SK-N-SH treated with all-trans-retinoic acid at 6 μM for 48 hours (cell line): ENCODE results near the gene CDK10.
"Not testable (repeated sequence)": the region's sequence is repeated elsewhere in the genome, so short reads cannot be mapped to it uniquely, and the experiment has no call there.

ENCODE experiments used
- ATAC-seq: fragments of 200-7000 bp; cut with Tn5 transposase; 3 replicates; pipeline ENCODE4 v1.9.1; 2020; ENCODE audit warnings: mild to moderate bottlenecking, moderate library complexity
- ARNTL ChIP-seq: fragments of 450-650 bp; formaldehyde crosslinking; IDR thresholded peaks from 2 replicates; pipeline ENCODE4 v1.5.0; 2020; ENCODE audit warnings: low read depth, mild to moderate bottlenecking, moderate library complexity, borderline replicate concordance
- BACH2 ChIP-seq: fragments of 250-450 bp; sonication (Bioruptor Pico); IDR thresholded peaks from 2 replicates; pipeline ENCODE4 v1.9.0; 2021; ENCODE audit warnings: mild to moderate bottlenecking, borderline replicate concordance
- CSDC2 ChIP-seq: fragments of 250-450 bp; sonication (Bioruptor Pico); IDR thresholded peaks from 2 replicates; pipeline ENCODE4 v1.5.0; 2020; ENCODE audit warnings: mild to moderate bottlenecking, moderate library complexity
- CSRNP3 ChIP-seq: fragments of 250-450 bp; sonication (Bioruptor Pico); IDR thresholded peaks from 2 replicates; pipeline ENCODE4 v1.5.1; 2021; ENCODE audit warnings: mild to moderate bottlenecking, moderate library complexity
- ESRRG ChIP-seq: fragments of 250-450 bp; sonication (Bioruptor Pico); IDR thresholded peaks from 2 replicates; pipeline ENCODE4 v1.6.1; 2021; ENCODE audit warnings: mild to moderate bottlenecking
- GLIS3 ChIP-seq: fragments of 250-450 bp; sonication (Bioruptor Pico); IDR thresholded peaks from 2 replicates; pipeline ENCODE4 v1.5.0; 2020; ENCODE audit warnings: mild to moderate bottlenecking, moderate library complexity
- OSR1 ChIP-seq: fragments of 250-450 bp; sonication (Bioruptor Pico); IDR thresholded peaks from 2 replicates; pipeline ENCODE4 v1.8.0; 2022; ENCODE audit warnings: moderate library complexity, mild to moderate bottlenecking, inconsistent platforms
- PATZ1 ChIP-seq: fragments of 250-450 bp; sonication (Bioruptor Pico); IDR thresholded peaks from 2 replicates; pipeline ENCODE4 v1.8.0; 2020; ENCODE audit warnings: mild to moderate bottlenecking, moderate library complexity, borderline replicate concordance
- POU6F1 ChIP-seq: fragments of 250-450 bp; sonication (Bioruptor Pico); IDR thresholded peaks from 2 replicates; pipeline ENCODE4 v1.8.0; 2021; ENCODE audit warnings: low read depth, mild to moderate bottlenecking, moderate library complexity, borderline replicate concordance
- RARB ChIP-seq: fragments of 250-450 bp; sonication (Bioruptor Pico); IDR thresholded peaks from 2 replicates; pipeline ENCODE4 v1.8.0; 2021; ENCODE audit warnings: mild to moderate bottlenecking, moderate library complexity
- SNAI2 ChIP-seq: fragments of 250-450 bp; sonication (Bioruptor Pico); IDR thresholded peaks from 2 replicates; pipeline ENCODE4 v1.5.0; 2020; ENCODE audit warnings: mild to moderate bottlenecking, moderate library complexity
- TCF4 ChIP-seq: fragments of 250-450 bp; sonication (Bioruptor Pico); IDR thresholded peaks from 2 replicates; pipeline ENCODE4 v1.8.0; 2021; ENCODE audit warnings: mild to moderate bottlenecking, moderate library complexity, borderline replicate concordance
- TOX ChIP-seq: fragments of 250-450 bp; sonication (Bioruptor Pico); IDR thresholded peaks from 2 replicates; pipeline ENCODE4 v1.8.0; 2021; ENCODE audit warnings: mild to moderate bottlenecking, moderate library complexity, borderline replicate concordance
- ZFP30 ChIP-seq: fragments of 450-650 bp; formaldehyde crosslinking; IDR thresholded peaks from 2 replicates; pipeline ENCODE4 v1.5.0; 2022; ENCODE audit warnings: mild to moderate bottlenecking, moderate library complexity
- ZNF565 ChIP-seq: fragments of 450-650 bp; formaldehyde crosslinking; conservative IDR thresholded peaks from 2 replicates; pipeline ENCODE4 v1.5.0; 2020; ENCODE audit warnings: low read depth, mild to moderate bottlenecking, moderate library complexity
- ZNF70 ChIP-seq: fragments of 450-650 bp; formaldehyde crosslinking; IDR thresholded peaks from 2 replicates; pipeline ENCODE4 v1.5.0; 2020; ENCODE audit warnings: mild to moderate bottlenecking, moderate library complexity
- ZNF8 ChIP-seq: fragments of 450-650 bp; formaldehyde crosslinking; IDR thresholded peaks from 2 replicates; pipeline ENCODE4 v1.5.0; 2020; ENCODE audit warnings: mild to moderate bottlenecking, moderate library complexity

CDK10 gene

GRCh38 chr16:89668790-89669158, 17.7 kb upstream of the CDK10 start:
- TF ChIP-seq TOX (CRISPR knock-in tag) (no peak), RARB (CRISPR knock-in tag) (no peak)
- ATAC-seq = no peak

- no peak for TF ChIP-seq TCF4 (CRISPR knock-in tag)
- no peak for TF ChIP-seq RARB (CRISPR knock-in tag)
- no peak for TF ChIP-seq ZNF8 (CRISPR knock-in tag)
- TF ChIP-seq TOX (CRISPR knock-in tag) = no peak
- TF ChIP-seq CSDC2 (CRISPR knock-in tag) = no peak
- no peak for TF ChIP-seq ARNTL
- TF ChIP-seq ESRRG = no peak
- no peak for TF ChIP-seq OSR1 (CRISPR knock-in tag)
- TF ChIP-seq GLIS3 = no peak
- TF ChIP-seq SNAI2 (CRISPR knock-in tag) = no peak
- TF ChIP-seq ZNF565 (CRISPR knock-in tag) = no peak
- no peak for TF ChIP-seq ZNF70
- no peak for TF ChIP-seq PATZ1 (CRISPR knock-in tag)
- TF ChIP-seq CSRNP3 (CRISPR knock-in tag) = no peak
- TF ChIP-seq BACH2 = no peak
These were observed 16.7 kb upstream of the CDK10 start for GRCh38 chr16:89669755-89670154.

GRCh38 chr16:89670496-89671431, 15.7 kb upstream of the CDK10 start:
- peak; percentile 67 for ATAC-seq
- TF ChIP-seq ZFP30 (CRISPR knock-in tag) = no peak
- no peak for TF ChIP-seq BACH2
- TF ChIP-seq CSRNP3 (CRISPR knock-in tag) = no peak
- TF ChIP-seq PATZ1 (CRISPR knock-in tag) = no peak
- no peak for TF ChIP-seq RARB (CRISPR knock-in tag)
- TF ChIP-seq POU6F1 (CRISPR knock-in tag) = no peak
- TF ChIP-seq CSDC2 (CRISPR knock-in tag) = no peak
- no peak for TF ChIP-seq TCF4 (CRISPR knock-in tag)

More at GRCh38 chr16:89669755-89670154, 16.7 kb upstream of the CDK10 start:
- ATAC-seq = no peak

- not testable (repeated sequence) for ATAC-seq
These were observed 14.9 kb upstream of the CDK10 start for GRCh38 chr16:89671565-89671964.
